OCI-LY7 (cell line): ENCODE measurements around the gene BBC3.

Experiments
- CTCF ChIP-seq: fragments of 200-600 bp; sonication (generic); conservative IDR thresholded peaks from 2 replicates; pipeline ENCODE4 v1.5.1; 2014; ENCODE audit warnings: mild to moderate bottlenecking, antibody characterized with exemption, low read length, moderate library complexity, mixed read lengths
- EZH2phosphoT487 ChIP-seq: fragments of 200-600 bp; sonication (generic); IDR thresholded peaks from 2 replicates; pipeline ENCODE4 v1.6.1; 2018; ENCODE audit warnings: low read depth, borderline replicate concordance, mild to moderate bottlenecking, mixed run types, antibody characterized with exemption, low read length, moderate library complexity, mixed read lengths

- TF ChIP-seq CTCF (no peak), EZH2phosphoT487 (no peak)
These were observed 29.5 kb upstream of the BBC3 start for GRCh38 chr19:47260476-47260875.
